DND-41 (cell line): ENCODE data around the gene NOC2L.

Source experiments
- ATAC-seq: fragments of 200-7000 bp; cut with Tn5 transposase; 3 replicates; pipeline ENCODE4 v1.9.1; 2021; ENCODE audit warnings: low read depth; ENCODE audit not compliant: insufficient read depth
- DNase-seq: peaks from one replicate; pipeline ENCODE4 v3.0.0-alpha.2; 2020
- H2AFZ ChIP-seq: 2 replicates; pipeline ENCODE4 v1.6.0; 2012; ENCODE audit warnings: low read depth, low read length
- H3K27ac ChIP-seq: 2 replicates; pipeline ENCODE4 v1.5.1; 2012; ENCODE audit warnings: low read length, inconsistent platforms
- H3K27me3 ChIP-seq: fragments of 200-600 bp; sonication (generic); 2 replicates; pipeline ENCODE4 v1.6.0; 2012; ENCODE audit warnings: low read length, mild to moderate bottlenecking, inconsistent platforms; ENCODE audit not compliant: insufficient read depth, poor library complexity
- H3K36me3 ChIP-seq: 2 replicates; pipeline ENCODE4 v1.5.1; 2012; ENCODE audit warnings: low read length, inconsistent platforms; ENCODE audit not compliant: insufficient read depth
- H3K4me1 ChIP-seq: 2 replicates; pipeline ENCODE4 v1.5.1; 2012; ENCODE audit warnings: mild to moderate bottlenecking, low read length; ENCODE audit not compliant: insufficient read depth
- H3K4me2 ChIP-seq: 2 replicates; pipeline ENCODE4 v1.6.0; 2012; ENCODE audit warnings: mild to moderate bottlenecking, moderate library complexity, low read length, inconsistent platforms; ENCODE audit not compliant: insufficient read depth
- H3K4me3 ChIP-seq, 2 experiments: fragments of 200-600 bp in 1 of 2; shearing (Covaris generic) in 1 of 2; 2 replicates each; pipeline ENCODE4 v1.5.1; 2012 to 2016; ENCODE audit warnings: inconsistent platforms in 2 of 2, low read length in 2 of 2, mild to moderate bottlenecking in 2 of 2, low read depth in 1 of 2, moderate library complexity in 1 of 2
- H3K79me2 ChIP-seq: 2 replicates; pipeline ENCODE4 v1.6.0; 2012; ENCODE audit warnings: low read length, inconsistent platforms; ENCODE audit not compliant: insufficient read depth
- H3K9ac ChIP-seq: 2 replicates; pipeline ENCODE4 v1.6.0; 2012; ENCODE audit warnings: low read depth, mild to moderate bottlenecking, inconsistent platforms, low read length, moderate library complexity
- H3K9me3 ChIP-seq: 2 replicates; pipeline ENCODE4 v1.5.1; 2012; ENCODE audit warnings: low read length, moderate library complexity, mild to moderate bottlenecking, inconsistent platforms; ENCODE audit not compliant: insufficient read depth, severe bottlenecking
- H4K20me1 ChIP-seq: 2 replicates; pipeline ENCODE4 v1.6.0; 2012; ENCODE audit warnings: low read length; ENCODE audit not compliant: insufficient read depth
- CTCF ChIP-seq: IDR thresholded peaks from 2 replicates; pipeline ENCODE4 v1.5.1; 2012; ENCODE audit warnings: borderline replicate concordance, low read length, moderate library complexity, mild to moderate bottlenecking; ENCODE audit not compliant: poor library complexity, severe bottlenecking; ENCODE audit errors: extremely low read depth
- EZH2 ChIP-seq: IDR thresholded peaks from 3 replicates; pipeline ENCODE4 v1.6.1; 2012; ENCODE audit warnings: borderline replicate concordance, low read depth, mild to moderate bottlenecking, moderate library complexity, low read length, inconsistent platforms; ENCODE audit not compliant: severe bottlenecking

Gene NOC2L

GRCh38 chr1:953524-954320 is 5.3 kb downstream of the NOC2L start:
- Histone ChIP-seq H4K20me1 (peaks cover 64% of the 10 kb centered on the region), H3K27me3 (no peaks in the 10 kb centered on the region), H3K4me1 (peaks cover 20% of the 10 kb centered on the region), H3K4me2 (no peak overlapping the region), H3K9me3 (no peaks in the 10 kb centered on the region), H3K79me2 (peaks cover 32% of the 10 kb centered on the region), H3K9ac (no peak overlapping the region), H2AFZ (no peak overlapping the region), H3K27ac (no peak overlapping the region), H3K36me3 (peaks cover 87% of the 10 kb centered on the region), H3K4me3 (no peak overlapping the region)
- DNase-seq (no peak), ATAC-seq (no peak)
- TF ChIP-seq CTCF (no peak), EZH2 (no peak)

GRCh38 chr1:952603-953002 is 6.5 kb downstream of the NOC2L start:
- Histone ChIP-seq H3K4me1 (peaks cover 11% of the 10 kb centered on the region), H4K20me1 (peaks cover 69% of the 10 kb centered on the region), H3K9ac (no peak overlapping the region), H3K9me3 (no peaks in the 10 kb centered on the region), H3K27ac (no peak overlapping the region), H3K36me3 (peaks cover 98% of the 10 kb centered on the region), H2AFZ (no peak overlapping the region), H3K4me2 (no peak overlapping the region), H3K79me2 (peaks cover 21% of the 10 kb centered on the region), H3K4me3 (no peak overlapping the region), H3K27me3 (no peaks in the 10 kb centered on the region)
- no peak for TF ChIP-seq CTCF
- TF ChIP-seq EZH2: no peak
- ATAC-seq (no peak), DNase-seq (no peak)

GRCh38 chr1:952201-952600 is 6.9 kb downstream of the NOC2L start:
- Histone ChIP-seq H4K20me1 (peaks cover 69% of the 10 kb centered on the region), H3K79me2 (peaks cover 17% of the 10 kb centered on the region), H2AFZ (no peak overlapping the region), H3K4me1 (peaks cover 7% of the 10 kb centered on the region), H3K4me3 (no peak overlapping the region), H3K9ac (no peak overlapping the region), H3K27ac (no peak overlapping the region), H3K4me2 (no peak overlapping the region), H3K9me3 (no peaks in the 10 kb centered on the region), H3K36me3 (peaks cover 100% of the 10 kb centered on the region), H3K27me3 (no peaks in the 10 kb centered on the region)
- ATAC-seq (no peak), DNase-seq (no peak)
- TF ChIP-seq EZH2 (no peak), CTCF (no peak)
